ENCODE data around the gene GALNT2. TPM values are rescaled to one million over a fixed set of nuclear protein-coding genes. Genes with fewer than 3 reads are reported as not detected.

The GALNT2 gene
- total RNA-seq, 2 donors from 2014 or later: 56.8 to 63.2 TPM

GRCh38 chr1:230210326-230210980 lies 143.4 kb downstream of the GALNT2 start:
- no peak for ATAC-seq
- intact Hi-C loops (cut with DNase I, micrococcal nuclease): no loop called here
- DNase-seq: no peak

- ATAC-seq: no peak
Observed at GRCh38 chr1:230210981-230211336, 143.9 kb downstream of the GALNT2 start.

GRCh38 chr1:230211436-230212145 lies 144.6 kb downstream of the GALNT2 start:
- no peak for ATAC-seq
- intact Hi-C loops (cut with DNase I, micrococcal nuclease): no loop called here
- no peak for DNase-seq

More at GRCh38 chr1:230210981-230211336, 143.9 kb downstream of the GALNT2 start:
- no peak for DNase-seq
- intact Hi-C loops (cut with DNase I, micrococcal nuclease): no loop called here

- ATAC-seq (no peak), DNase-seq (peak in 1 of 2 donors; percentile 44)
- intact Hi-C loops (cut with DNase I, micrococcal nuclease): no loop called here
Observed at GRCh38 chr1:230212405-230212936, 145.4 kb downstream of the GALNT2 start.

GRCh38 chr1:230215031-230215430 lies 148.0 kb downstream of the GALNT2 start:
- ATAC-seq (peak; percentile 95), DNase-seq (peak; percentile 55 to 61)
- intact Hi-C loops (cut with DNase I, micrococcal nuclease): no loop called here

GRCh38 chr1:230215529-230215928 lies 148.5 kb downstream of the GALNT2 start:
- DNase-seq (no peak), ATAC-seq (peak; percentile 11)
- intact Hi-C loops (cut with DNase I, micrococcal nuclease): no loop called here

GRCh38 chr1:230216896-230217295 lies 149.9 kb downstream of the GALNT2 start:
- intact Hi-C loops (cut with DNase I, micrococcal nuclease): no loop called here
- DNase-seq: no peak

GRCh38 chr1:230218667-230219066 lies 151.6 kb downstream of the GALNT2 start:
- intact Hi-C loops (cut with DNase I, micrococcal nuclease): no loop called here
- ATAC-seq (no peak), DNase-seq (no peak)

More at GRCh38 chr1:230216896-230217295, 149.9 kb downstream of the GALNT2 start:
- no peak for ATAC-seq

- ATAC-seq (no peak), DNase-seq (no peak)
- intact Hi-C loops (cut with DNase I, micrococcal nuclease): no loop called here
Observed at GRCh38 chr1:230219174-230220067, 152.4 kb downstream of the GALNT2 start.

GRCh38 chr1:230220478-230220877 lies 153.4 kb downstream of the GALNT2 start:
- DNase-seq (no peak), ATAC-seq (no peak)
- intact Hi-C loops (cut with DNase I, micrococcal nuclease): no loop called here

- DNase-seq (no peak), ATAC-seq (no peak)
- intact Hi-C loops (cut with DNase I, micrococcal nuclease): no loop called here
Observed at GRCh38 chr1:230220907-230221306, 153.9 kb downstream of the GALNT2 start.

GRCh38 chr1:230222678-230223077 lies 155.6 kb downstream of the GALNT2 start:
- intact Hi-C loops (cut with DNase I, micrococcal nuclease): no loop called here
- ATAC-seq: no peak
- DNase-seq: no peak

- ATAC-seq: no peak
- intact Hi-C loops (cut with DNase I, micrococcal nuclease): no loop called here
- DNase-seq: no peak
Observed at GRCh38 chr1:230224101-230224960, 157.3 kb downstream of the GALNT2 start.

GRCh38 chr1:230226007-230226800 lies 159.2 kb downstream of the GALNT2 start:
- intact Hi-C loops (cut with DNase I, micrococcal nuclease): no loop called here
- DNase-seq (no peak), ATAC-seq (no peak)

GRCh38 chr1:230226814-230227213 lies 159.8 kb downstream of the GALNT2 start:
- DNase-seq: no peak
- no peak for ATAC-seq
- intact Hi-C loops (cut with DNase I, micrococcal nuclease): no loop called here

GRCh38 chr1:230228236-230228897 lies 161.3 kb downstream of the GALNT2 start:
- DNase-seq (no peak), ATAC-seq (no peak)
- intact Hi-C loops (cut with DNase I, micrococcal nuclease): no loop called here

GRCh38 chr1:230230273-230230672 lies 163.2 kb downstream of the GALNT2 start:
- no peak for ATAC-seq
- intact Hi-C loops (cut with DNase I, micrococcal nuclease): no loop called here
- DNase-seq: no peak

Data from left colon (tissue), 2 donors.